ENCODE results near the gene SPACA6.

Gene SPACA6

GRCh38 chr19:51688671-51689571 lies 4.2 kb upstream of the SPACA6 start:
- DNase-seq (ENCODE audit: insufficient read length, low spot score) (no peak), FAIRE-seq (no peak)

DNA sequence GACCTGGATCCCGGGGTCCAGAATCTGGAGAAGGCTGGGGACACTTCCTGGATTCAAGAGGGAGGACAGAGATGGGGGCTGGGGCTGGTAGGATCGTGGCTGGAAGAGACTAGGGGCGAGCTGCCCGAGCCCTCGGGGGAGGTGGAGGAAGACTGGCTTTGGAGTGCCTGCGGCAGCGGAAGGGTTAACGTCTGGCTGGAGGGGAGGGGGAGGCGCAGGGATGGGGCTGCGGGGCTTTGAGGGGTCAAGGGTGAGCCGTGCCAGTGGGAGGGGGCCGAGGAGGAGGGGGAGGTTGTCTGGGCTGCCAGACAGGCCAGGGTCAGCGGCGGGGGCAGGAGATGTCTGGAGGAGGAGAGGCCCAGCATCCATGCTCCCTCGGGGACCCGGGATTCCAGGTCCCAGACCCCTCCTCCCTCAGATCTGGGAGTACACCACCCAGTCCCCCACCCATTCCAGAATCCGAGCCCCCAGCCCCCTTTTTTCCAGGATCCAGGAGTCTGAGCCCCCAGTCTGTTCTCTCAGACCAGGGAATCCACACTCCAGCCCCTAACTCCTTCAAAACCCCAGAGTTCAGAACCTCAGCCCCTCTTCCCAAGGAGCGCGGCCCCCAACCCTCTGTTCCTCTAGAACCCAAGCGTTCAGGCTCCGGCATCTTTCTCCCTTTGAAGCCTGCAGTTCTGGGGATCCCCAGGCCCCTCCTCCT lies 3.2 kb upstream of the SPACA6 start:
- FAIRE-seq (no peak), DNase-seq (ENCODE audit: insufficient read length, low spot score) (no peak)

DNA sequence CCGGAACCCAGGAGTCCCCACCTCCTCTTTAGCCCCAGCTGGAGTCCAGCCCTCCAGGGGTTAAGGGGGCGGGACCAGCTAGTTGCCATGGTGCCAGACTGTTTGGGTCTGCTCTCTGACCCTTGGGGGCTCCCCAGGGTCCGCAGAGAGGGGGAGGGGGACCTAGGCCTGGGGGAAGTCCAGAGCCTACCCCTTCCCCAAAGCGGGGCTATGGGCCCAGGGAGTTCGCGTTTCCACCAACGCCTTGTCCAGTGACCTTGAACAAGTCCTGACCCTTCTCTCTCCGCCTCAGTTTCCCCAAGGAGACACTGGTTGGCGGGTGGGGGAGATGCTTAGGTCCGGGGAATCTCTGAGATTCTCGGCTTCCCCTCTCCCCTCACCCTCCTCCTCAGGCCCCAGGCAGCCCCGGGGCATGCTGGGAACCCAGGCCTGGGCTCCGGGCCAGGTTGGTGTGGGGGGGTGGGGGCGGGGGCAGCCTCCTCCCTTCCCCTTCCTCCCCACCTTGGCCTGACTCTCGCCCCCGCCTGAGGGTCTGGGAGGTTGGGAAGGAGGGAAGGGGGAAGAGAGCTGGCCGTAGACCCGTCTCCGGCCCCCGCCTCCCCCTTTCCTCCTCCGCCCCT lies 2.6 kb upstream of the SPACA6 start:
- no peak for FAIRE-seq
- no peak for DNase-seq (ENCODE audit: insufficient read length, low spot score)

DNA sequence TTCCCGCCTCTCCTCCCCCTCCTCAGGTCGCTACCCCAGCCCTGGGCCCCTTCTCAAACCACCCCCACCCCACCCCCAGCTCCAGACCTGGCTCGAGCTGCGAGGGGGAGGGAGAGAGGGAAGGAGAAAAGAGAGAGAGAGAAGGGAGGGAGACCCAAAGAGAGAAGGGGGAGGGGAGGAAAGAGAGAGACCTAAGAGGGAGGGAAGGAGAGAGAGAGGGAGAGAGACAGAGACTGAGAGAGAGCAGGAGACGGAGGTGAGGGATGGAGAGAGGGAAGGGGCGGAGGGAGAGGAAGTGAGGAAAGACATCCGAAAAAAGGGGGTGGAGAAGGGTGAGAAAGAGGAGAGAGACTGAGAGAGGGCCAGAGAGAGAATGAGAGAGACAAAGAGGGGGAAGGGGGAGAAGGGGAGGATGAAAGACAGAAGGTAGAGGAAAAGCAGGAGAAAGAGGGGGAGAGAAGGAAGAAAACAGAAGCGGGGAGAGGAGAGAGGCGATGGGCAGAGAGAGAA lies 2.0 kb upstream of the SPACA6 start:
- FAIRE-seq (no peak), DNase-seq (ENCODE audit: insufficient read length, low spot score) (no peak)

GRCh38 chr19:51691584-51692428 lies 1.3 kb upstream of the SPACA6 start:
- DNase-seq (ENCODE audit: insufficient read length, low spot score) (no peak), FAIRE-seq (no peak)

GRCh38 chr19:51692468-51692867 lies 662 bp upstream of the SPACA6 start:
- DNase-seq (ENCODE audit: insufficient read length, low spot score) (no peak), FAIRE-seq (no peak)

- FAIRE-seq (no peak), DNase-seq (ENCODE audit: insufficient read length, low spot score) (no peak)
Observed at GRCh38 chr19:51693819-51694218, 689 bp downstream of the SPACA6 start.

- no peak for FAIRE-seq
- DNase-seq (ENCODE audit: insufficient read length, low spot score), result no peak
Observed at GRCh38 chr19:51694318-51695085, 1.4 kb downstream of the SPACA6 start.

- DNase-seq (ENCODE audit: insufficient read length, low spot score) (no peak), FAIRE-seq (no peak)
Observed at GRCh38 chr19:51695088-51695487, 2.0 kb downstream of the SPACA6 start.

DNA sequence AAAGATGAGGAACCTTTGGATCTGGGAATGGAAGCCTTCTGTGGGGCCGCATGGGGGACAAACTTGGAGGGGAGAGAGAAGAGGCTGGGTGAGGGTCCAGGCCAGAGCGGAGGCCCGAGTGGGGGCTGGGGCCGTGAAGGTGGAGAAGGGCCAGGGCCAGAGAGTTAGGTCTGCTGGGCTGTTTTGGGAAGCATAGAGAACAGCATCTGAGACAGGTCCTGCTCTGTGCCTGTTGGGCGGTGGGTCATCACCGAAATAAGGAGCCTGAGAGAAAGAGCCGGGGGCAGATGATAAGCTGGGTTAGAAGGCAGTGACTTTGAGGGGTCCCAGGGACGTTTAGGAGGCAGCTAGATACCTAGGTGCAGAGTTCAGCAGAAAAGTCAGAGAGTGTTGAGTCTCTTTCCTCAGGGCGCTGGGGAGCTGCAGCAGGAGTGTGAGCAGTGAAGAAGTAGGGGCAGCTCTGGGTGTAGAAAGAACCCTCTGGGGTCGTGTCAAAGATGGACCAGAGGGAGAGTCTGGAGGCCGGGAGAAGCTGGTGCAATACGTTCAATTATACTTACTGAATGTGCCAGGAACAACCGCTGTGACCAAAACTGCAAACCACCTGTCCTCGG lies 2.7 kb downstream of the SPACA6 start:
- DNase-seq (ENCODE audit: insufficient read length, low spot score), result no peak
- FAIRE-seq, result no peak

- no peak for DNase-seq (ENCODE audit: insufficient read length, low spot score)
- FAIRE-seq, result no peak
Observed at GRCh38 chr19:51696606-51697005, 3.5 kb downstream of the SPACA6 start.

DNA sequence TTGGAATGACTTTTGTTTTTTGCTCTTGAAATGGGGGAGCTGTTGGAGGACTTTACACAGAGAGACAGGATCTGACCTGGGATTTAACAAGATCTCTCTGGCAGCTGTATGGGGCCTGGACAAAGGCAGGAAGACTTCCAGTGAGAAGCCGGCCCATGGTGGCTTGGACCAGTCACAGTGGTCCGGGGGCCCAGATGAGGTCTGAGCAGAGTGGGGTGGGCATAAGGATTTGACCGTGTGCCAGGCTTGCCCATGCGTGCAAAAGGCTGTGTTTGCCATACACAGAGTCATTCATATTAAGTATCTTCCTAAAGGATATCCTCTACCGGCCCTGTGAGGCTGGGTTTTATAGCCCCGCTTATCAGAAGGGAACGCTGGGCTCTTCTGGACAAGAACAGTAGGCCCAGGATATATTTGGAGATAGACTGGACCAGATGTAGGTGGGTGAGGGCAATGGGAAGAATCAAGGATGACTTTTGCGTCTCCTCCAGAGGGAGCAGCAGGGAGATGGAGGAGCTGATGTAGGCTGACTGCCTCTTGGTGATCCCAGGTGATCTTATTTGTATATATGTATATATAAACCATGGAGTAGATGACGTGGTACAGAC lies 4.1 kb downstream of the SPACA6 start:
- DNase-seq (ENCODE audit: insufficient read length, low spot score) (no peak), FAIRE-seq (no peak)

- no peak for FAIRE-seq
Observed at GRCh38 chr19:51698296-51698695, 5.2 kb downstream of the SPACA6 start.

GRCh38 chr19:51699170-51699569 lies 6.0 kb downstream of the SPACA6 start:
- DNase-seq (ENCODE audit: insufficient read length, low spot score) (no peak), FAIRE-seq (no peak)

More at GRCh38 chr19:51698296-51698695, 5.2 kb downstream of the SPACA6 start:
- DNase-seq (ENCODE audit: insufficient read length, low spot score), result no peak

GRCh38 chr19:51701468-51702100 lies 8.5 kb downstream of the SPACA6 start:
- DNase-seq (ENCODE audit: insufficient read length, low spot score) (no peak), FAIRE-seq (no peak)

DNA sequence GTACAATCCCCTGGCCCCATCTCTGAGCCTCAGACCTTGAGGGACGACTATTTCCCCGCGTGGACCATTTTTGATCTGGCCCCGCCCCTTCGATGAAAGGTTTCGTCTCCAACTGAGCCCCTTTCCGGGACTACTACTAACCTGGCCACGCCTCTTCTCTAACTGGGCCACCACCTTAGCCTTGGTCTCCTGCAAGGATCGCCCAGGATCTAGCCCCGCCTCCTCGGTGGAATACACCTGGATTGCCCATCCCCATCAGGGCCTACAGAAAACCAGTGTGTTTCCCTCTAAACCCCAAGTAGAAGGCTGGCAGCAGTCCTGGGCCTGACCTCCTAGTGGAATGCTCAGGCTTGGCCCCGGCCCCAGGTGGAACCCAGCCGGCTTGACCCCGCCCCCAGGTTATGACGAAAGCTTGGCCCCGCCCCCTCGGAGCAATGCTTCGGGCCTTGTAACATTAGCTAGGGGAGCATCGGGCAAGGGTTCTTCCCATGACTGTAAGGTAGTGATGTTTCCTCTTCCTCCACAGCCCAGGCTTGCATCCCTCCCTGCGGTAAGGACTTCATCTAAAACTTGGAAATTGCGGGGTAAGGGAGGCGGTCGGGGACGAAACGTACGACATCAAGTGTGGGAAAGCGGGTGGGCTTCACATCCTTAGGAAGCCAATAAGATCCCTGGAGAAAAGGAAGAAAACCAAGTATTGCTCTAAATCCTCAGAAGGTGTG lies 9.1 kb downstream of the SPACA6 start:
- no peak for DNase-seq (ENCODE audit: insufficient read length, low spot score)
- no peak for FAIRE-seq

DNA sequence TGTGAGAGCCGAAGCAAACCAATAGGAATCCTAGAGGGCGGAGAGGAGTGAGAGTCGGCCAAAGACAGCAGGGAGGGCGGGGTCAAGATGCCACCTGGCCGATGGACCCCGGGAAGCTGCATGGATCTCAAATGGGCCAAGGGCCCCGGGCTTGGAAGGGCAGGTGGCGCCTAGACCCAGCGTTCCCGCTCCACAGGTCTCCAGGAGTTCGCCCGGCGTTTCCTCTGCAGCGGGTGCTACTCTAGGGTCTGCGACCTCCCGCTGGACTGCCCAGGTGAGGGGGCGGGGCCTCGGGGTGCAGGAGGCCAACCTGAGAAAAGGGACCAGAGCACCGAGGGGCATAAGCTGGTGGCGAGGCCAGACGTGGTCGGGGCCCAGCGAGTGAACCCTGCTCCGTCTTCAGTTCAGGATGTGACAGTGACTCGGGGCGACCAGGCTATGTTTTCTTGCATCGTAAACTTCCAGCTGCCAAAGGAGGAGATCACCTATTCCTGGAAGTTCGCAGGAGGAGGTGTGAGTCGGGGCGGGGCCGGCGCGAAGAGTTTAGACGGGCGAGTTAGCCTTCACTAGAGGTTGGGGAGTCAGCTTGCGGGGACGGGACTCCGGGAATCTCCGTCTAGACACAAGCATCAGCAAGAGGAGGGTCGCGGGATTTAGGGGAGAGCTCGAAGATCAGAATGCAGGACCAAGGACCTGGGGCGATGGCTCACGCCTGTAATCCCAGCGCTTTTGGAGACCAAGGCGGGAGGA lies 9.9 kb downstream of the SPACA6 start:
- FAIRE-seq (no peak), DNase-seq (ENCODE audit: insufficient read length, low spot score) (no peak)
